ENCODE results near the gene HK2.

DNA sequence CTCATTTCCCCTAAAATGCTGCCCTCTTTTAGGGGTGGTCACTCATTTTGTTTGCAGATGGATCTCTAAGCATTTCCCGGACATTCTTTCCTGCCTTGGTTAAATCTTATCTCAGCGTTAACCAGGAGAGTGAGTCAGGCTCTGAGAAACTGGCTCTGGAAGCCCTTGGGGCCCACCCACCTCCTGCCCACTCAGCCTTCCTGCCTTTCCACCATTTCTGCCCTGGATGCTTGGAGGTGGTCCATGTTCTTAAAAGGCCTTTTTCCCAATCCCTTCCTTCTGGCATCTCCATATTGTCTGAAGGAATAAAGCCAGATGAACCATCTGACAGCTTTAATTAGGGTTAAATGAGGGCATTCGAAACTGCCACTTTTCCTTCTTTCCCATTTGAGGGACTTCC is 9.5 kb downstream of the HK2 start:
- TF ChIP-seq EP300 (IDR thresholded peaks at IDR 0.05) (no peak), CTCF (IDR thresholded peaks at IDR 0.05) (no peak), POLR2A (IDR thresholded peaks at IDR 0.05) (no peak)
